ENCODE data around the gene UROC1.

UROC1 gene

GRCh38 chr3:126529585-126530170, 12.1 kb upstream of the UROC1 start:
- DNase-seq = no peak

GRCh38 chr3:126528800-126529541, 11.4 kb upstream of the UROC1 start:
- no peak for DNase-seq

GRCh38 chr3:126528419-126528799, 10.8 kb upstream of the UROC1 start:
- no peak for DNase-seq

GRCh38 chr3:126527455-126528211, 10.1 kb upstream of the UROC1 start:
- DNase-seq = no peak

GRCh38 chr3:126527006-126527405, 9.4 kb upstream of the UROC1 start:
- DNase-seq = no peak

- DNase-seq = no peak
Observed at GRCh38 chr3:126526668-126527005, 9.1 kb upstream of the UROC1 start.

GRCh38 chr3:126525853-126526667, 8.5 kb upstream of the UROC1 start:
- DNase-seq = no peak

GRCh38 chr3:126525091-126525852, 7.7 kb upstream of the UROC1 start:
- DNase-seq = no peak

GRCh38 chr3:126524429-126524988, 6.9 kb upstream of the UROC1 start:
- no peak for DNase-seq

- DNase-seq = no peak
Observed at GRCh38 chr3:126523745-126524428, 6.3 kb upstream of the UROC1 start, which contains the start of gene CHST13. CHST13 (plus strand) TSS chr3:126524155; CDS start chr3:126524333, 178 bp downstream.

- peak; percentile 47 for DNase-seq
Observed at GRCh38 chr3:126522363-126522788, 4.8 kb upstream of the UROC1 start.

GRCh38 chr3:126521122-126521891, 3.7 kb upstream of the UROC1 start:
- DNase-seq = no peak

GRCh38 chr3:126519506-126520455, 2.2 kb upstream of the UROC1 start:
- no peak for DNase-seq

- no peak for DNase-seq
Observed at GRCh38 chr3:126518779-126519177, 1.2 kb upstream of the UROC1 start.

GRCh38 chr3:126517986-126518778, 609 bp upstream of the UROC1 start:
- DNase-seq = no peak

GRCh38 chr3:126516936-126517290, 660 bp downstream of the UROC1 start:
- no peak for DNase-seq

GRCh38 chr3:126516152-126516935, 1.2 kb downstream of the UROC1 start:
- DNase-seq = no peak
